VCaP (cell line): ENCODE results near the gene DLG2.

ENCODE experiments used
- H3K27ac ChIP-seq: fragments of 450-650 bp; 2 replicates; pipeline ENCODE4 v1.5.1; 2017
- CTCF ChIP-seq: fragments of 450-650 bp; conservative IDR thresholded peaks from 2 replicates; pipeline ENCODE4 v1.5.1; 2017; ENCODE audit warnings: mild to moderate bottlenecking, moderate library complexity

Gene DLG2

GRCh38 chr11:84021291-84021690, 1605.9 kb downstream of the DLG2 start:
- no peak overlapping the region for H3K27ac ChIP-seq
- TF ChIP-seq CTCF, result no peak

- H3K27ac ChIP-seq, result no peak overlapping the region
- no peak for TF ChIP-seq CTCF
Observed at GRCh38 chr11:84019571-84020194, 1607.5 kb downstream of the DLG2 start.

- no peak overlapping the region for H3K27ac ChIP-seq
- no peak for TF ChIP-seq CTCF
Observed at GRCh38 chr11:84014539-84014938, 1612.6 kb downstream of the DLG2 start.

- TF ChIP-seq CTCF, result no peak
Observed at GRCh38 chr11:84012171-84012826, 1614.8 kb downstream of the DLG2 start.

GRCh38 chr11:84003181-84003580, 1624.0 kb downstream of the DLG2 start:
- no peak overlapping the region for H3K27ac ChIP-seq
- no peak for TF ChIP-seq CTCF

More at GRCh38 chr11:84012171-84012826, 1614.8 kb downstream of the DLG2 start:
- H3K27ac ChIP-seq, result no peak overlapping the region

- no peak overlapping the region for H3K27ac ChIP-seq
- no peak for TF ChIP-seq CTCF
Observed at GRCh38 chr11:83998921-83999320, 1628.2 kb downstream of the DLG2 start.

- H3K27ac ChIP-seq, result no peak overlapping the region
- TF ChIP-seq CTCF, result no peak
Observed at GRCh38 chr11:83990160-83990733, 1636.9 kb downstream of the DLG2 start.
